Activated gamma-delta T cell treated with Interleukin-2 at 50 U/mL for 16 hours (primary cell): ENCODE results near the gene PHTF2.

Source experiments
- DNase-seq: peaks from one replicate; pipeline ENCODE4 v3.0.0-alpha.2; 2020

The PHTF2 gene

DNA sequence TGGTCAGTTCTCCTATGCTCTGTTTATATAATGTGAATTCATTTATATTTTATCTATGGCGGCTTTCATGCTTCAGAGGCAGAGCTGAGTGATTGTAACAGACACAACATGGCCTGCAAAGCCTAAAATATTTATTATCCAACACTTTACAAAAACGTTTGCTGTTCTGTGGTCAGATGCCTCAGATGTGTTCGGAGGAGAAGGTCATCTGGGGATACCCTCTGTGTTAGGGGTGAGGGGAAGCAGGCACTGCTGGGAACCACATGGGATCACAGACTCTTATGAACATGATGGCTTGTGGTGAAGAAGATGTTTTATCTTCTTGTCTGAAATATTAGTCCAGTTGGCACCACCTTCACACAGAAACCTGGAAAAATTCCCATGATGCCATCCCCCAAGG is 203.4 kb downstream of the PHTF2 start:
- no peak for DNase-seq

DNA sequence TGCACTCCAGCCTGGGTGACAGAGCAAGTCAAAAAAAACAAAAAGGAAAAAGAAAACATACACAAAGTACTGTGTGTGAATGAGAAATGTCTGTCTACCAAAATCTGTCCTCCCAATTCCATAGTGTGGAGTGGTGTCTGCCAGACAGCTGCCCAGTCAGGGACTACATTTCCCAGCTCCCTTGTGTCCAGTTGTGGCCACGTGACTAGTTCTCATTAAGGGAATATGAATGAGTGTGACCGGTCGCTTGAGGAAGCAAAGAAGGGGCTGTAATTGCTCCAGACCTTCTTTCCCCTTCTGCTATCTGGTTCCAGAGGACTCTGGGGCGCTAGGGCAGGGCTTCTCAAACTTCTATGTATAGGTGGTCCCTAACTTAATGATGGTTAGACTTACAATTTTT is 204.1 kb downstream of the PHTF2 start:
- no peak for DNase-seq

DNA sequence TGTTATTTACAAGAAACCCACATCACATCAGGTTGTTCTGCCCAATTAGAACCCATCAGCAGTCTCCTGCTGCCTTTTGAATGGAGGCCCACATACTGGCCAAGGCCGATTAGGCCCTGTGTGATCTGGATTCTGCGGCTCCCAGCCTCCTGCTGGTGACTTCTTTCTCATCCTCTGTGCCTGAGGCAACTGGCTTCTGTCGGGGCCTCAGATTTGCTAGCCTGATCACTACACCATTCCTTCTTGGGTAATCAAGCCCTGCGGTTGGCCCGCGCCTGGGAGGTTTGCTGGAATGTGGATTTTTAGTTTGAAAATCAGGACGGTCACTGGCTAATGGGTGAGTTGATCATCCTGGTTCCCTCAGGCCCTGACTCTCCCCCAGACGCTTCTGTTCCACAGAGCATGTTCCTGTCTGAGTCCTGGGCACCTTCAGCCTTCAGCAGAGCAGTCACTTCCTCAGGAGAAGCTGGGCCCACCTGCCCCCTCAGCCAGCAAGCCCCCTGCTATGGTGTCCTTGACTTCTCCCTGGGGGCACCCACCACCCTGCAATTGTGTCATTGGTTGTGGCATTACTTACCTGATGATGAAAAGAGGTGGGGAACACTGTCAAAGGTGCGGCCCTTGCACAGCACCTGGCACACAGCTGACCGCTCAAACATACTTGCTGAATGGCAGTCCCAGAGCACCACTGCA is 207.6 kb downstream of the PHTF2 start:
- no peak for DNase-seq
